NCI-H226 (cell line): ENCODE results near the gene FXN.
A peak's percentile ranks its signal among the peaks of the same experiment; 100 is the strongest.
"Not testable (repeated sequence)": the region's sequence is repeated elsewhere in the genome, so short reads cannot be mapped to it uniquely, and the experiment has no call there.

Experiments
- DNase-seq: peaks from one replicate; pipeline ENCODE4 v3.0.0-alpha.2; 2015

Gene FXN

GRCh38 chr9:69071059-69071458 is 35.5 kb downstream of the FXN start:
- peak; percentile 64 for DNase-seq

DNA sequence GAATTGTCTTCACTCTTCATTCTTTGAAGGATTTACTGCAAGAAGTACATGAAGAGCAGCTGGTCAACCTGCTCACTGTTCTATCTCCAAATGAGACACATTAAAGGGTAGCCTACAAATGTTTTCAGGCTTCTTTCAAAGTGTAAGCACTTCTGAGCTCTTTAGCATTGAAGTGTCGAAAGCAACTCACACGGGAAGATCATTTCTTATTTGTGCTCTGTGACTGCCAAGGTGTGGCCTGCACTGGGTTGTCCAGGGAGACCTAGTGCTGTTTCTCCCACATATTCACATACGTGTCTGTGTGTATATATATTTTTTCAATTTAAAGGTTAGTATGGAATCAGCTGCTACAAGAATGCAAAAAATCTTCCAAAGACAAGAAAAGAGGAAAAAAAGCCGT is 37.6 kb downstream of the FXN start:
- DNase-seq, result no peak

DNA sequence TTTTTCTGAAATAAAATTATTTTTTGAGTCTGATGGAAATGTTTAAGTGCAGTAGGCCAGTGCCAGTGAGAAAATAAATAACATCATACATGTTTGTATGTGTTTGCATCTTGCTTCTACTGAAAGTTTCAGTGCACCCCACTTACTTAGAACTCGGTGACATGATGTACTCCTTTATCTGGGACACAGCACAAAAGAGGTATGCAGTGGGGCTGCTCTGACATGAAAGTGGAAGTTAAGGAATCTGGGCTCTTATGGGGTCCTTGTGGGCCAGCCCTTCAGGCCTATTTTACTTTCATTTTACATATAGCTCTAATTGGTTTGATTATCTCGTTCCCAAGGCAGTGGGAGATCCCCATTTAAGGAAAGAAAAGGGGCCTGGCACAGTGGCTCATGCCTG is 39.2 kb downstream of the FXN start:
- DNase-seq, result no peak

GRCh38 chr9:69076550-69076949 is 41.0 kb downstream of the FXN start:
- DNase-seq, result no peak

DNA sequence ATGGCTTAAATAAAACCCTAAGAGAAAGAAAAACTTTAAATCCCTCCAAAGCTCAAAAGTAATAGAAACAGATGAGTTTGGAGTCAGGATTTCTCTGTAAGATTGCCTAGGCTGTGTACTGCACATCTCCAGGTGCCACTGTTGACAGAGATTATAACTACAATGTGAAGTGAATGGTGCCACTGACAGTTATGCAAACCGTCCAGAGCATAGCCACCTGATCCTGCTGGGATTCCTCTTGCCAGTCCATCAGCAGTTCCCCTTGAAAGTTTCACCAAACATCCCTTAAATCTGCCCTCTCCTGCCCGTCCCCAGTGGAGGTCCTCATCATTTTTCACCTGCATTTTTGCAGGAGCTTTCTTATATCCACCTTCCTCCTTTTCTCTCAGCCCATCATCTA is 42.5 kb downstream of the FXN start:
- DNase-seq, result no peak

- no peak for DNase-seq
Measured at GRCh38 chr9:69078581-69078980, 43.0 kb downstream of the FXN start.

- no peak for DNase-seq
Measured at GRCh38 chr9:69079186-69079585, 43.6 kb downstream of the FXN start.

GRCh38 chr9:69081261-69081660 is 45.7 kb downstream of the FXN start:
- no peak for DNase-seq

GRCh38 chr9:69083321-69083720 is 47.8 kb downstream of the FXN start:
- no peak for DNase-seq

GRCh38 chr9:69085569-69086283 is 50.2 kb downstream of the FXN start:
- DNase-seq, result peak; percentile 90

- DNase-seq, result peak; percentile 25
Measured at GRCh38 chr9:69086312-69086711, 50.8 kb downstream of the FXN start.

DNA sequence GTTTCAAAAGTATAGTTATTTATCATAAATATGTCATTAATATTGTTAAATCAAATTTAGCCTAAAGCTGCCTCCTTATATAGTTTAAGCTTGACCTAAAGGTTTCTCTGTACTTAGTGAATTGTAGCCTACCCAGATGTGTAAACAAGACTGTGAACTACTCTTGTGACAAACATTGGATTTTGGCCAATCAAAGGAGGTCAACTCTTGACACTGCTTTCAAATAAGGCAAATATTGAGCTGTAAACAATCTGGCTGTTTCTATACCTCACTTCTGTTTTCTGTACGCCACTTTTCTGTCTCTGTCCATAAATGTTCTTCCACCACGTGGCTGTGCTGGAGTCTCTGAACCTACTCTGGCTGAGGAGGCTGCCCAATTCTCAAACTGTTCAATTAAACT is 51.2 kb downstream of the FXN start:
- DNase-seq, result no peak

DNA sequence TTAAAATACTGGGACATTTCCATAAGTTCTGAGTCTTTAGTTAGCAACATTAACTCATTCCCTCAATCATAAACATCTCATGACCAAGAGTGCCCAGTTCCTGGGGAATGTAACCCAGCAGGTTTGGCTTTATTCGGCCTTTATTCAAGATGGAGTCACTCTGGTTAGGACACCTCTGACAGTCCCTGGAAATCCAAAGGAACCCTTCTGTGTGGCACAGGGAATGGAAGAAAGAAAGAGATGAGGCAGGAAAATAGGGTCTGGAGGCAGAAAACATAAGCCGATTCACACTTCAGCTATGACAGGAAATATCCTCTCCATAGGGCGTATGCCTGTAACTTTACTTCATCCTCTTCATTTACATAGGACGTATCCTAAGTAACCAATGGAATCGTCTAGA is 53.5 kb downstream of the FXN start:
- no peak for DNase-seq

DNA sequence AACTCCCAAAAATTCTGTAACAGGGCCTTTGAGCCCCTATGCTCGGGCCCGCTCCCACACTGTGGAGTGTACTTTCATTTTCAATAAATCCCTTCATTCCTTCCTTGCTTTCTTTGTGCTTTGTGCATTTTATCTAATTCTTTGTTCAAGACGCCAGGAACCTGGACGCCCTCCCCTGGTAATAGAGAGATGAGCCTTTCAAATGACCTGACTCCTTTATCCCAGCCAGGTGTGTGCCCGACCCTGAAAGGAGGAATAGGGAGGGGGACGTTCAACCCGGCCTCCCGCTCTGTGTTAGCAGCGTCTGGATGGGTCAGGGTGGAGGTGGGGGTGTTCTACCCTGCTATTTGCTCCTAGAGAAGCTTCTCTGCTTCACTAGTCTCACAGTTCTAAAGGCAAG is 53.9 kb downstream of the FXN start:
- DNase-seq, result no peak

GRCh38 chr9:69090140-69090750 is 54.7 kb downstream of the FXN start:
- DNase-seq, result no peak

DNA sequence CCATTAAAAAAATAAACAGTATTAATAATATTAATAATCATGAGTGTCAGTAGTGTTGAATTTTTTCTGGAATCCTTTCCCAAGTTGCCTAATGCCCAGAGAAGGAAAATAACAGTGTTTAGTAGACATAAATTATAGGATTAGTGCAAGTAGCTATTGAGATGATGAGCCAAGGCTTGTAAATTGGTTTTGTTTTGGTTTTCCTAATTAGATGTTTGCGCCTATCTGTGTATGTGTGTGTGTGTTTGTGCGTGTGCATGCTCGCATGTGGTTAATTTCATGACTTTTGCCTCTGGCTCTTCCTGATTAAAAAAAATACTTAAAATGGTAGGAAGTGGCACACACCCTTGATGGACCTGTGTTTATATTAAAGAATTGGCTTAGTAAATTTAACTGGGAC is 55.4 kb downstream of the FXN start:
- DNase-seq, result no peak

DNA sequence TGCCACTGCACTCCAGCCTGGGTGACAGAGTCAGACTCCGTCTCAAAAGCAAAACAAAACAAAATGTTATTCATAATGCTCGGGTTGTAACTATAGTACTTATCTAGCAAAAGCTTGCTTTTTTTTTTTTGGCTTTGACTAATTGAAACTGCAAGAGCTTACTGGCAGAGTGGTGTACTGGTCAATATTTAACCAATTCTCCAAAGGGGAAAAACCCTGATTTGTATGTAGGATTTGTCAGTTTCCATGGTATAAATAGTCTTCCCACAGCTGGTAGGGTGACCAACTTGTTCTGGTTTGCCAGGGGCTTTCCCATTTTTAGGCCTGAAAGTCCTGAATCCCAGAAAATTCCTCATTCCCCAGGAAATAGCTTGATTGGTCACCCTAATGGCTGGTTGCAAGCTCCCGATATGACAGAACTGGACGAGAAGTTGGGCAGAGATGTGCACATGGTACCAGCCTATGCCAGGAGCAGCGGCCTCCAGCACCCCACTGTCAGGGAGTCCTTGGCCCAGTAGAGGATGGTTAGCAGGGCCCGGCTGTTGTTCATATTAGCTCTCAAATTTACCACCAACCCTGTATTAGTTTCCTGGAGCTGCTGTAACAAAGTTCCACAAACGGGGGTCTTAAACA is 58.0 kb downstream of the FXN start:
- DNase-seq, result no peak

GRCh38 chr9:69094361-69095135 is 59.0 kb downstream of the FXN start:
- not testable (repeated sequence) for DNase-seq

DNA sequence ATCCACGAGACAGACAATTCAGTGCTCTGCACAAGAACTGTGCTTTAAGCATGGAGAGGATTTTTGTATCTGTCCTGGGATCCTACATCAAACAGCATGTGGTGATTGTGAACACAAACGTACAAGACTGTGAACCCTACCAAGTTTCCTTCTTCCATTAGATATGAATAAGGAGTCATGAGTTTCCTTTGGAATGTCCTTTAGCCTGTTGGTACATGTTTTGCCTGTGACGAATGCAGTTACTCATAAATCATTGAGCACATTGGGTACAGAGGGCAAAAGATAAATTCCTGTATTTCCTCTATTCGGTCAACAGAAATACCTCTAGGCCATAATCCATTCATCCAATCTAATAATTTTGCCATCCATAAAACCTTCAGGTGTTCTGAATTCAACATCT is 61.5 kb downstream of the FXN start:
- DNase-seq, result no peak

DNA sequence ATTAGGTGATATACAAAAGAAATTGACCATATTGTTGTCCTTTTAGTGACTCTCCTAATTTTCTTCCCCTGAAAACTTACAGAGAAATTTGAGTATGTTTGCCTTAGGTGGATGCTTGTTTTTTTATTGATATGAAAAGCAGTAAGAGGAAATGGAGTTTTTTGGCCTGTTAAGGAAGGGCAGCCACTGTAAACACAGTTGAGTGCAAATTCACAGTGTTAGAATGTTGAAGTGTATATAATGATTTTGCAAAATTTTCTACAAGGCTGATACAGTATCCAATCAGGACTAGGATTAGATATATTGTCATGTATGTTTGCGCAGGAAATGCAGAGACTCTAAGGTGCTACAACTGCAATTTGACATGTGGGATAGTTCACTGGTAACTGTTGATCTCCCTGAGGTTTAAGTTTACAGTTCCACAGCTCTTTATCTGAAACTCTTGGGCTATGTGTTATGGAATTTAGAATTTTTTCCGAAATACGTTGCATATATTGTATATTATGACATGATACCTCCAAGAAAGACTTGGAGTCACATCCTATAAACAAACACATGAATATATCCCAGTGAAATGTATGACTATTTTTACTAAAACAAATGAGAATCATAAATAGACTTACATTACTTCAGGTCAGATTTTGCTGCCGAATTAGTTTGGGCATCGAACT is 62.5 kb downstream of the FXN start:
- no peak for DNase-seq

GRCh38 chr9:69103348-69103996 is 67.9 kb downstream of the FXN start:
- not testable (repeated sequence) for DNase-seq

GRCh38 chr9:69104830-69105527 is 69.4 kb downstream of the FXN start:
- DNase-seq, result no peak
